Esophagus muscularis mucosa (tissue), 3 donors: ENCODE data around the gene TLE4.

ENCODE experiments used
- EP300 ChIP-seq: sonication (generic); formaldehyde crosslinking; IDR thresholded peaks from one replicate; pipeline ENCODE4 v1.6.1; 2017; ENCODE audit warnings: antibody characterized with exemption
- TF ChIP-seq, protein P1 (sequence below), 3 experiments: fragments of 200-600 bp in 2 of 3; fragments of 450-650 bp in 1 of 3; sonication (generic) in 2 of 3; IDR thresholded peaks; one replicate each; pipeline ENCODE4 v1.5.1; 2017 to 2019; ENCODE audit warnings: antibody characterized with exemption in 3 of 3, mild to moderate bottlenecking in 2 of 3, moderate library complexity in 1 of 3

- TF ChIP-seq EP300, result no peak
- TF ChIP-seq, protein P1, sequence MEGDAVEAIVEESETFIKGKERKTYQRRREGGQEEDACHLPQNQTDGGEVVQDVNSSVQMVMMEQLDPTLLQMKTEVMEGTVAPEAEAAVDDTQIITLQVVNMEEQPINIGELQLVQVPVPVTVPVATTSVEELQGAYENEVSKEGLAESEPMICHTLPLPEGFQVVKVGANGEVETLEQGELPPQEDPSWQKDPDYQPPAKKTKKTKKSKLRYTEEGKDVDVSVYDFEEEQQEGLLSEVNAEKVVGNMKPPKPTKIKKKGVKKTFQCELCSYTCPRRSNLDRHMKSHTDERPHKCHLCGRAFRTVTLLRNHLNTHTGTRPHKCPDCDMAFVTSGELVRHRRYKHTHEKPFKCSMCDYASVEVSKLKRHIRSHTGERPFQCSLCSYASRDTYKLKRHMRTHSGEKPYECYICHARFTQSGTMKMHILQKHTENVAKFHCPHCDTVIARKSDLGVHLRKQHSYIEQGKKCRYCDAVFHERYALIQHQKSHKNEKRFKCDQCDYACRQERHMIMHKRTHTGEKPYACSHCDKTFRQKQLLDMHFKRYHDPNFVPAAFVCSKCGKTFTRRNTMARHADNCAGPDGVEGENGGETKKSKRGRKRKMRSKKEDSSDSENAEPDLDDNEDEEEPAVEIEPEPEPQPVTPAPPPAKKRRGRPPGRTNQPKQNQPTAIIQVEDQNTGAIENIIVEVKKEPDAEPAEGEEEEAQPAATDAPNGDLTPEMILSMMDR (IDR thresholded peaks at IDR 0.05), result no peak
Measured at GRCh38 chr9:79570448-79571308, 1.1 kb upstream of the TLE4 start.
